ENCODE data around the gene TOR3A. TPM values are rescaled to one million over a fixed set of nuclear protein-coding genes. Genes with fewer than 3 reads are reported as not detected.

Gene TOR3A
- total and polyA plus RNA-seq, 2 of the 13 experiments (the other 11 are each of a cell fraction or from before 2014, with no cell fraction given) = 14.7 to 28.4 TPM

DNA sequence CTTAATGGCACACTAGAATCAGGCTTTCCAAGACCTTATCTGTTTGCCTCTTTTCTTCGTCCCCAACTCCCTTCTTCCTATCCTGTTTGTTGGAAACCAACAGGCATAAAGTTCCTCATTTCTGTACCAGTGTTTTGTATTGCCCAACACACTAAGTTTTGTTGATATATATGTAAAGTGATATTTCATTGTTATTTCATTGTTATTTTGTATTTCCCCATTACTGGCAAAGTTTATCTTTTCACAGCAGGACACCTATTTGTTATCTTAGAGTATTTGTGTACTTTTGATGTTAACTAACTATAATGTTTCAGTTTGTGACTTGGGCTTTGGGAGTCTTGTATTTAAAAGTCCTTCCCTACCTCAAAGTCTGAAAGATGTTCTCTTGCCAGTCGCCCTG lies 29.1 kb upstream of the TOR3A start:
- Histone ChIP-seq H3K27ac (ENCODE audit: extremely low read length, insufficient read depth, low read length) (no peak overlapping the region), H2AFZ (ENCODE audit: low read length) (no peak overlapping the region), H4K20me1 (ENCODE audit: insufficient read depth, low read length) (no peaks in the 10 kb centered on the region), H3K79me2 (ENCODE audit: insufficient read depth, low read length) (no peaks in the 10 kb centered on the region), H3K36me3 (replicated peaks in 1 of 2; ENCODE audit: control insufficient read depth in 1 of 2, insufficient read depth in 2 of 2, low read length in 2 of 2) (peaks cover 0 to 19% of the 10 kb centered on the region in 2 experiments; a peak in 3 of 5 replicates), H3K4me3 (replicated peaks in 1 of 3; ENCODE audit: insufficient read depth in 1 of 3, low read depth in 2 of 3, low read length in 3 of 3) (no peak overlapping the region), H3K27me3 (ENCODE audit: control insufficient read depth in 1 of 2, insufficient read depth in 2 of 2, low read length in 2 of 2) (no peaks in the 10 kb centered on the region), H3K9ac (ENCODE audit: insufficient read depth, low read depth, low read length) (no peak overlapping the region), H3K4me1 (ENCODE audit: insufficient read depth, low read length) (peaks cover 6% of the 10 kb centered on the region), H3K4me2 (ENCODE audit: low read depth, low read length) (no peak overlapping the region), H3K9me3 (ENCODE audit: low read length) (no peaks in the 10 kb centered on the region)
- in situ Hi-C loops (cut with HindIII; ENCODE audit: extremely low pct_ligation_motif_present, low pct_unique_long_range_greater_than_20kb) = no loop called here
- 99% methylated on average over 2 of the region's 2 CpGs for WGBS (ENCODE audit: low lambda C conversion rate)
- intact Hi-C loops (cut with micrococcal nuclease; ENCODE audit: unreplicated experiment) = no loop called here
- no peak for FAIRE-seq
- no TSS peak for BruUV-seq (replicated peaks)
- POLR2A ChIA-PET = no interaction called here
- CTCF ChIA-PET (ENCODE audit: low intra/inter-chr PET ratio, low total read pairs) = no interaction called here
- no peak for ATAC-seq
- TF ChIP-seq ZNF510 (CRISPR knock-in tag; IDR thresholded peaks at IDR 0.05; ENCODE audit: low read depth) = no peak
- TF ChIP-seq IRF2 (CRISPR knock-in tag; IDR thresholded peaks at IDR 0.05) = no peak
- TF ChIP-seq, protein P1, sequence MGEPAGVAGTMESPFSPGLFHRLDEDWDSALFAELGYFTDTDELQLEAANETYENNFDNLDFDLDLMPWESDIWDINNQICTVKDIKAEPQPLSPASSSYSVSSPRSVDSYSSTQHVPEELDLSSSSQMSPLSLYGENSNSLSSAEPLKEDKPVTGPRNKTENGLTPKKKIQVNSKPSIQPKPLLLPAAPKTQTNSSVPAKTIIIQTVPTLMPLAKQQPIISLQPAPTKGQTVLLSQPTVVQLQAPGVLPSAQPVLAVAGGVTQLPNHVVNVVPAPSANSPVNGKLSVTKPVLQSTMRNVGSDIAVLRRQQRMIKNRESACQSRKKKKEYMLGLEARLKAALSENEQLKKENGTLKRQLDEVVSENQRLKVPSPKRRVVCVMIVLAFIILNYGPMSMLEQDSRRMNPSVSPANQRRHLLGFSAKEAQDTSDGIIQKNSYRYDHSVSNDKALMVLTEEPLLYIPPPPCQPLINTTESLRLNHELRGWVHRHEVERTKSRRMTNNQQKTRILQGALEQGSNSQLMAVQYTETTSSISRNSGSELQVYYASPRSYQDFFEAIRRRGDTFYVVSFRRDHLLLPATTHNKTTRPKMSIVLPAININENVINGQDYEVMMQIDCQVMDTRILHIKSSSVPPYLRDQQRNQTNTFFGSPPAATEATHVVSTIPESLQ (CRISPR knock-in tag; conservative IDR thresholded peaks at IDR 0.05) = no peak
- no peak for TF ChIP-seq ZNF556 (CRISPR knock-in tag; IDR thresholded peaks at IDR 0.05; ENCODE audit: borderline replicate concordance)
- TF ChIP-seq GATAD2A (CRISPR knock-in tag; IDR thresholded peaks at IDR 0.05) = no peak
- TF ChIP-seq, protein P2, sequence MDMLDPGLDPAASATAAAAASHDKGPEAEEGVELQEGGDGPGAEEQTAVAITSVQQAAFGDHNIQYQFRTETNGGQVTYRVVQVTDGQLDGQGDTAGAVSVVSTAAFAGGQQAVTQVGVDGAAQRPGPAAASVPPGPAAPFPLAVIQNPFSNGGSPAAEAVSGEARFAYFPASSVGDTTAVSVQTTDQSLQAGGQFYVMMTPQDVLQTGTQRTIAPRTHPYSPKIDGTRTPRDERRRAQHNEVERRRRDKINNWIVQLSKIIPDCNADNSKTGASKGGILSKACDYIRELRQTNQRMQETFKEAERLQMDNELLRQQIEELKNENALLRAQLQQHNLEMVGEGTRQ (IDR thresholded peaks at IDR 0.05; ENCODE audit: low read depth, low read length) = no peak
- TF ChIP-seq, protein P2 (CRISPR knock-in tag; IDR thresholded peaks at IDR 0.05; ENCODE audit: borderline replicate concordance) = no peak
- TF ChIP-seq, protein P3, sequence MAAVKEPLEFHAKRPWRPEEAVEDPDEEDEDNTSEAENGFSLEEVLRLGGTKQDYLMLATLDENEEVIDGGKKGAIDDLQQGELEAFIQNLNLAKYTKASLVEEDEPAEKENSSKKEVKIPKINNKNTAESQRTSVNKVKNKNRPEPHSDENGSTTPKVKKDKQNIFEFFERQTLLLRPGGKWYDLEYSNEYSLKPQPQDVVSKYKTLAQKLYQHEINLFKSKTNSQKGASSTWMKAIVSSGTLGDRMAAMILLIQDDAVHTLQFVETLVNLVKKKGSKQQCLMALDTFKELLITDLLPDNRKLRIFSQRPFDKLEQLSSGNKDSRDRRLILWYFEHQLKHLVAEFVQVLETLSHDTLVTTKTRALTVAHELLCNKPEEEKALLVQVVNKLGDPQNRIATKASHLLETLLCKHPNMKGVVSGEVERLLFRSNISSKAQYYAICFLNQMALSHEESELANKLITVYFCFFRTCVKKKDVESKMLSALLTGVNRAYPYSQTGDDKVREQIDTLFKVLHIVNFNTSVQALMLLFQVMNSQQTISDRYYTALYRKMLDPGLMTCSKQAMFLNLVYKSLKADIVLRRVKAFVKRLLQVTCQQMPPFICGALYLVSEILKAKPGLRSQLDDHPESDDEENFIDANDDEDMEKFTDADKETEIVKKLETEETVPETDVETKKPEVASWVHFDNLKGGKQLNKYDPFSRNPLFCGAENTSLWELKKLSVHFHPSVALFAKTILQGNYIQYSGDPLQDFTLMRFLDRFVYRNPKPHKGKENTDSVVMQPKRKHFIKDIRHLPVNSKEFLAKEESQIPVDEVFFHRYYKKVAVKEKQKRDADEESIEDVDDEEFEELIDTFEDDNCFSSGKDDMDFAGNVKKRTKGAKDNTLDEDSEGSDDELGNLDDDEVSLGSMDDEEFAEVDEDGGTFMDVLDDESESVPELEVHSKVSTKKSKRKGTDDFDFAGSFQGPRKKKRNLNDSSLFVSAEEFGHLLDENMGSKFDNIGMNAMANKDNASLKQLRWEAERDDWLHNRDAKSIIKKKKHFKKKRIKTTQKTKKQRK (IDR thresholded peaks at IDR 0.05; ENCODE audit: low read length) = no peak
- TF ChIP-seq, protein P4, sequence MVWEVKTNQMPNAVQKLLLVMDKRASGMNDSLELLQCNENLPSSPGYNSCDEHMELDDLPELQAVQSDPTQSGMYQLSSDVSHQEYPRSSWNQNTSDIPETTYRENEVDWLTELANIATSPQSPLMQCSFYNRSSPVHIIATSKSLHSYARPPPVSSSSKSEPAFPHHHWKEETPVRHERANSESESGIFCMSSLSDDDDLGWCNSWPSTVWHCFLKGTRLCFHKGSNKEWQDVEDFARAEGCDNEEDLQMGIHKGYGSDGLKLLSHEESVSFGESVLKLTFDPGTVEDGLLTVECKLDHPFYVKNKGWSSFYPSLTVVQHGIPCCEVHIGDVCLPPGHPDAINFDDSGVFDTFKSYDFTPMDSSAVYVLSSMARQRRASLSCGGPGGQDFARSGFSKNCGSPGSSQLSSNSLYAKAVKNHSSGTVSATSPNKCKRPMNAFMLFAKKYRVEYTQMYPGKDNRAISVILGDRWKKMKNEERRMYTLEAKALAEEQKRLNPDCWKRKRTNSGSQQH (CRISPR knock-in tag; IDR thresholded peaks at IDR 0.05; ENCODE audit: low read depth) = no peak
- TF ChIP-seq ZNF777 (CRISPR knock-in tag; IDR thresholded peaks at IDR 0.05) = no peak
- no peak for TF ChIP-seq ZNF350 (CRISPR knock-in tag; IDR thresholded peaks at IDR 0.05; ENCODE audit: borderline replicate concordance, low read depth)
- no peak for TF ChIP-seq GATA4 (IDR thresholded peaks at IDR 0.05; ENCODE audit: borderline replicate concordance, low read depth)
- TF ChIP-seq ZMYM2 (CRISPR knock-in tag; IDR thresholded peaks at IDR 0.05) = no peak
- TF ChIP-seq U2AF1 (optimal IDR thresholded peaks at IDR 0.05; ENCODE audit: low read depth, low read length) = no peak
- TF ChIP-seq ZFY (CRISPR knock-in tag; IDR thresholded peaks at IDR 0.05) = no peak
- no peak for TF ChIP-seq ZNF101 (CRISPR knock-in tag; IDR thresholded peaks at IDR 0.05; ENCODE audit: borderline replicate concordance, low read depth)
- TF ChIP-seq SP140L (CRISPR knock-in tag; IDR thresholded peaks at IDR 0.05; ENCODE audit: borderline replicate concordance) = no peak
- TF ChIP-seq ZNF24 (IDR thresholded peaks at IDR 0.05) = no peak
- no peak for DNase-seq (ENCODE audit: low spot score)

Data from HepG2 (cell line).